ENCODE measurements around the gene MEF2A.

- TF ChIP-seq CTCF (IDR thresholded peaks at IDR 0.05 in 2 of 3, conservative IDR thresholded peaks at IDR 0.05 in 1 of 3; ENCODE audit: borderline replicate concordance in 1 of 3, insufficient read depth in 1 of 3, low read depth in 2 of 3, low read length in 2 of 3), result no peak
- no peak for TF ChIP-seq CEBPB (IDR thresholded peaks at IDR 0.05; ENCODE audit: low read depth)
- TF ChIP-seq POLR2AphosphoS5 (IDR thresholded peaks at IDR 0.05; ENCODE audit: low read depth, low read length), result no peak
- TF ChIP-seq POLR2A (IDR thresholded peaks at IDR 0.05; ENCODE audit: borderline replicate concordance, extremely low read depth, insufficient read depth, insufficient read length), result no peak
- TF ChIP-seq EGR1 (IDR thresholded peaks at IDR 0.05; ENCODE audit: low read depth), result no peak
- TF ChIP-seq, protein P1, sequence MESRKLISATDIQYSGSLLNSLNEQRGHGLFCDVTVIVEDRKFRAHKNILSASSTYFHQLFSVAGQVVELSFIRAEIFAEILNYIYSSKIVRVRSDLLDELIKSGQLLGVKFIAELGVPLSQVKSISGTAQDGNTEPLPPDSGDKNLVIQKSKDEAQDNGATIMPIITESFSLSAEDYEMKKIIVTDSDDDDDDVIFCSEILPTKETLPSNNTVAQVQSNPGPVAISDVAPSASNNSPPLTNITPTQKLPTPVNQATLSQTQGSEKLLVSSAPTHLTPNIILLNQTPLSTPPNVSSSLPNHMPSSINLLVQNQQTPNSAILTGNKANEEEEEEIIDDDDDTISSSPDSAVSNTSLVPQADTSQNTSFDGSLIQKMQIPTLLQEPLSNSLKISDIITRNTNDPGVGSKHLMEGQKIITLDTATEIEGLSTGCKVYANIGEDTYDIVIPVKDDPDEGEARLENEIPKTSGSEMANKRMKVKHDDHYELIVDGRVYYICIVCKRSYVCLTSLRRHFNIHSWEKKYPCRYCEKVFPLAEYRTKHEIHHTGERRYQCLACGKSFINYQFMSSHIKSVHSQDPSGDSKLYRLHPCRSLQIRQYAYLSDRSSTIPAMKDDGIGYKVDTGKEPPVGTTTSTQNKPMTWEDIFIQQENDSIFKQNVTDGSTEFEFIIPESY (IDR thresholded peaks at IDR 0.05; ENCODE audit: extremely low read depth, insufficient replicate concordance, low read length), result no peak
- TF ChIP-seq SP1 (IDR thresholded peaks at IDR 0.05; ENCODE audit: low read depth), result no peak
- TF ChIP-seq, protein P2, sequence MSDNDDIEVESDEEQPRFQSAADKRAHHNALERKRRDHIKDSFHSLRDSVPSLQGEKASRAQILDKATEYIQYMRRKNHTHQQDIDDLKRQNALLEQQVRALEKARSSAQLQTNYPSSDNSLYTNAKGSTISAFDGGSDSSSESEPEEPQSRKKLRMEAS (IDR thresholded peaks at IDR 0.05), result no peak
- no peak for TF ChIP-seq REST (IDR thresholded peaks at IDR 0.05; ENCODE audit: low read depth)
Observed at GRCh38 chr15:99582508-99582960, 16.8 kb downstream of the MEF2A start.
